A673 (cell line): ENCODE data around the gene BCAT1.

Source experiments
- EZH2 ChIP-seq: fragments of 200-600 bp; sonication (generic); IDR thresholded peaks from 2 replicates; pipeline ENCODE4 v1.6.1; 2017; ENCODE audit warnings: borderline replicate concordance, low read depth, mild to moderate bottlenecking, mixed read lengths, antibody characterized with exemption, low read length; ENCODE audit not compliant: poor library complexity, severe bottlenecking
- TF ChIP-seq, protein P1 (sequence below): fragments of 300-800, 200-600 bp; sonication (generic); conservative IDR thresholded peaks from 2 replicates; pipeline ENCODE4 v1.5.1; 2017; ENCODE audit warnings: low read depth, mild to moderate bottlenecking, antibody characterized with exemption, low read length, moderate library complexity, mixed read lengths

DNA sequence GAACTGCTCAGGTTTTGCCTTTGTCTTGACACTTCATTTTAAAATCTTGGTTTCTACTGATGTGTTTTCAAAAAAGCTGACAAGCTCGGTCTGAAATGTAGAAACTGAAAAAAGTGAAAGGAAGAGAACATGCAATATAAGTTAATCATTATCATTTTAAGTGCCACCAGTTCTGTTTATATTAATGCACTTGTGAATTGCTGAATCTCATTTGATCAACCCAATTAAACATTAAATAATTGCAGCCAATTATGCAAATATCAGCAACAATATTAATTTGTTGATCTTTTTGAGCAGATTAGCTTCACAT lies 133.8 kb downstream of the BCAT1 start:
- TF ChIP-seq, protein P1, sequence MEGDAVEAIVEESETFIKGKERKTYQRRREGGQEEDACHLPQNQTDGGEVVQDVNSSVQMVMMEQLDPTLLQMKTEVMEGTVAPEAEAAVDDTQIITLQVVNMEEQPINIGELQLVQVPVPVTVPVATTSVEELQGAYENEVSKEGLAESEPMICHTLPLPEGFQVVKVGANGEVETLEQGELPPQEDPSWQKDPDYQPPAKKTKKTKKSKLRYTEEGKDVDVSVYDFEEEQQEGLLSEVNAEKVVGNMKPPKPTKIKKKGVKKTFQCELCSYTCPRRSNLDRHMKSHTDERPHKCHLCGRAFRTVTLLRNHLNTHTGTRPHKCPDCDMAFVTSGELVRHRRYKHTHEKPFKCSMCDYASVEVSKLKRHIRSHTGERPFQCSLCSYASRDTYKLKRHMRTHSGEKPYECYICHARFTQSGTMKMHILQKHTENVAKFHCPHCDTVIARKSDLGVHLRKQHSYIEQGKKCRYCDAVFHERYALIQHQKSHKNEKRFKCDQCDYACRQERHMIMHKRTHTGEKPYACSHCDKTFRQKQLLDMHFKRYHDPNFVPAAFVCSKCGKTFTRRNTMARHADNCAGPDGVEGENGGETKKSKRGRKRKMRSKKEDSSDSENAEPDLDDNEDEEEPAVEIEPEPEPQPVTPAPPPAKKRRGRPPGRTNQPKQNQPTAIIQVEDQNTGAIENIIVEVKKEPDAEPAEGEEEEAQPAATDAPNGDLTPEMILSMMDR = no peak
- no peak for TF ChIP-seq EZH2
